MCF 10A (cell line): ENCODE results near the gene ARID3C. TPM values are rescaled to one million over a fixed set of nuclear protein-coding genes. Genes with fewer than 3 reads are reported as not detected.
A peak's percentile ranks its signal among the peaks of the same experiment; 100 is the strongest.

Source experiments
- BruUV-seq: library from RNA; stranded (reverse); fragments of 400-500 nt; replicated peaks from 2 replicates; lab custom pipeline; 2021; lab: Mats Ljungman, UMichigan
- CTCF ChIA-PET: fragments of 300-600 bp; sonication (Branson Sonifier 250); formaldehyde crosslinking; extraction: SDS; loops from one replicate; lab custom pipeline; 2021; ENCODE audit warnings: antibody characterized with exemption, inconsistent platforms; lab: Yijun Ruan, JAX
- POLR2A ChIA-PET: fragments of 300-600, 350-650 bp; sonication (Branson Sonifier 250); formaldehyde crosslinking; extraction: SDS; loops from one replicate; lab custom pipeline; 2020; ENCODE audit warnings: antibody characterized with exemption, inconsistent platforms; lab: Yijun Ruan, JAX
- DNase-seq: peaks from one replicate; pipeline ENCODE4 v3.0.0-alpha.2; 2018; ENCODE audit not compliant: unreplicated experiment
- H3K27ac Mint-ChIP-seq: one replicate; pipeline ENCODE4 v1.8.0; 2022; ENCODE audit warnings: mild to moderate bottlenecking, low read depth, mixed read lengths; ENCODE audit not compliant: unreplicated experiment
- H3K27me3 Mint-ChIP-seq: one replicate; pipeline ENCODE4 v1.8.0; 2022; ENCODE audit warnings: mixed read lengths; ENCODE audit not compliant: insufficient read depth, unreplicated experiment
- H3K36me3 Mint-ChIP-seq: one replicate; pipeline ENCODE4 v1.8.0; 2022; ENCODE audit warnings: mild to moderate bottlenecking, moderate library complexity, mixed read lengths; ENCODE audit not compliant: insufficient read depth, unreplicated experiment
- H3K4me1 Mint-ChIP-seq: one replicate; pipeline ENCODE4 v1.8.0; 2022; ENCODE audit warnings: mixed read lengths; ENCODE audit not compliant: insufficient read depth, unreplicated experiment
- H3K4me3 Mint-ChIP-seq: one replicate; pipeline ENCODE4 v1.8.0; 2022; ENCODE audit warnings: mild to moderate bottlenecking, moderate library complexity, mixed read lengths; ENCODE audit not compliant: unreplicated experiment
- H3K9me3 Mint-ChIP-seq: one replicate; pipeline ENCODE4 v1.8.0; 2022; ENCODE audit warnings: mixed read lengths; ENCODE audit not compliant: unreplicated experiment
- intact Hi-C: fragments of 100-400 bp; cut with micrococcal nuclease; formaldehyde crosslinking; loops from 2 replicates; pipeline ENCODE4 v1.14.1; 2022
- total RNA-seq: library from RNA; stranded (reverse); gene quantifications from 2 replicates; pipeline ENCODE4 v1.2.3, GENCODE V29; 2022
- TF ChIP-seq, protein P1 (sequence below): fragments of 200-600 bp; IDR thresholded peaks from one replicate; pipeline ENCODE4 v1.8.0; 2022; ENCODE audit warnings: antibody characterized with exemption, mild to moderate bottlenecking; ENCODE audit not compliant: unreplicated experiment

The ARID3C gene
- total RNA-seq, 1 experiment from 2014 or later: not detected

DNA sequence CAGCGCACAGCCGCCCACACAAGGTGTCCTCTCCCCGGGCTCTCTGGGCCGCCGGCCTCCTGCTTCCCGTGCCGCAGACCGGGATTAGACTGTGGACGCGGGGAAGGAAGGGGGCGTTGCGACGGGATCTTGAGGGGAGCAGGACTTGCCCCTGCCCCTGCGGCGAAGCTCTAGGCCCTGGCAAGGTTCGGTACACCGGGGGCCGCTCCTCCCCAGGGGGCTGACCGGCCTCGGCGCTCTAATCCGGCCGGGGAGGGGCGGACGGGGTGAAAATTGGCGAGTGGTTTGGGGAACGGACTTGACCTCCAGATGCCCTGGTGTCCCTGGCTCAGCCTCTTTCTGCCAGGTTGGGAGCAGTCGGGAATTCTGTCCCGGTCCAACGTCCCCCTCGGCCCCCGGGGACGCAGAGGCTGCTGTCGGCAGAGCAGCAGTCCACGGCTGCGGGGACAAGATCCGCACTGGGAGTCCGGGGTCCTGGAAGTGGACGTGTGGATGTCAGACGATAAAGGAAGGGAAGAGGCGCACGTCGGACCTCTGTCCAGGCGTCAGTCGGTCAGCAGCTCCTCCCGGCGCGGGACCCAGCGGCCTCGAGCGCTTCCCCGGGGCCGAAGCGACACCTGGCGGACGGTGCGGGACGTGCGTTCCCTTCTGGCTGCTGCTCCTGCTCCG is 37.5 kb downstream of the ARID3C start:
- no peak overlapping the region for H3K4me3 Mint-ChIP-seq
- peak; percentile 68 for DNase-seq
- TF ChIP-seq, protein P1, sequence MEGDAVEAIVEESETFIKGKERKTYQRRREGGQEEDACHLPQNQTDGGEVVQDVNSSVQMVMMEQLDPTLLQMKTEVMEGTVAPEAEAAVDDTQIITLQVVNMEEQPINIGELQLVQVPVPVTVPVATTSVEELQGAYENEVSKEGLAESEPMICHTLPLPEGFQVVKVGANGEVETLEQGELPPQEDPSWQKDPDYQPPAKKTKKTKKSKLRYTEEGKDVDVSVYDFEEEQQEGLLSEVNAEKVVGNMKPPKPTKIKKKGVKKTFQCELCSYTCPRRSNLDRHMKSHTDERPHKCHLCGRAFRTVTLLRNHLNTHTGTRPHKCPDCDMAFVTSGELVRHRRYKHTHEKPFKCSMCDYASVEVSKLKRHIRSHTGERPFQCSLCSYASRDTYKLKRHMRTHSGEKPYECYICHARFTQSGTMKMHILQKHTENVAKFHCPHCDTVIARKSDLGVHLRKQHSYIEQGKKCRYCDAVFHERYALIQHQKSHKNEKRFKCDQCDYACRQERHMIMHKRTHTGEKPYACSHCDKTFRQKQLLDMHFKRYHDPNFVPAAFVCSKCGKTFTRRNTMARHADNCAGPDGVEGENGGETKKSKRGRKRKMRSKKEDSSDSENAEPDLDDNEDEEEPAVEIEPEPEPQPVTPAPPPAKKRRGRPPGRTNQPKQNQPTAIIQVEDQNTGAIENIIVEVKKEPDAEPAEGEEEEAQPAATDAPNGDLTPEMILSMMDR: peak; percentile 94
- no peak overlapping the region for H3K27ac Mint-ChIP-seq
- ChIA-PET POLR2A (interaction anchor here (0.6 kb wide), 2 partner anchors 72 to 1063 kb away, joined by 3 read pairs; no protein-coding TSS in a partner anchor), CTCF (interaction anchor here (0.5 to 3.6 kb wide), 49 partner anchors 10 to 1015 kb away, joined by 3 to 37 read pairs (median 6); partner anchors contain the start of genes DCTN3 and RPP25L)
- H3K27me3 Mint-ChIP-seq: peaks cover 59% of the 10 kb centered on the region
- peaks cover 20% of the 10 kb centered on the region for H3K4me1 Mint-ChIP-seq
- intact Hi-C loops: loop anchor here (1.0 to 2.0 kb wide), 2 partner anchors 43 to 91 kb away; no protein-coding TSS in a partner anchor
- no TSS peak for BruUV-seq
- H3K36me3 Mint-ChIP-seq: no peaks in the 10 kb centered on the region
- no peaks in the 10 kb centered on the region for H3K9me3 Mint-ChIP-seq

DNA sequence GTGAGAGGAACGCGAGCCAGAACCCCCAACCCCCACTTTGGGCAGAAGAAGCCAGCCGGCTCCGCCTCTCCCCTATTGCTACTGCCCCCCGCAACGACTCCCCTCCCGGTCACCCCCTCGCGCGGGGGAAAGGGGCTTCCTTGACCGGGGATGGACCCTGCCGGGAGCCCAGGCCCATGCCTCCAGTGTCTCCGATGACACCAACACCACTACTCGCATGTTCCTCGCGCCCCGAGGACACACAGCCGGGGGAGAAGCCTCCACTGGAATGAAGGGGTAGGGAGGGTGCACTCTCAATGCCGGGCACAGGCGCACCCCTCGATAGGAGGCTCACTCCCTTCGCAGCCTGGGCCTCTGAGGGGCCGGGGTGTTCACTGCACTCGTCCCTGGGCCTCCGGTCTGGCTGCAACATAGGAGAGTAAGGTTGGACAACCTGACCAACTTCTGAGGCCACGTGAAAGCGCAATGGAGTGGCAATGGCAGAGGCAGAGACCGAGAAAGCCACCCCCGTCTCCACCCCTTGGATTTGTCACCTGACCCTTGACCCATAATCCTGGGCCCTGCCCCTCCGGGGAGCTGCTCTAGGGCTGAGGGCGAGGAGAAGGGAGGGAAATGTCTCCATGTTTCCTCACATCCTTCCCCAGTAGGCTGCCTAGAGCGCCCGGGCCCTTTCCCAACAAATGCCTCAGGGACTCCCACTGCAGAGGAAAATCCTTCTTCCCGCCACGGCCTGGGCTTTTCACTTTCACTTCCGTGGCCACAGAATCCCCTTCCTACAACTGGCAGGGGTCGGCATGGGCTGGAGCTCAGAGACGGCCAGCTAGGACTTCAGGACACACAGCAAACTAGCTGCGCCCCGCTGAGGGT is 38.3 kb downstream of the ARID3C start:
- Mint-ChIP-seq H3K36me3 (no peaks in the 10 kb centered on the region), H3K9me3 (no peaks in the 10 kb centered on the region), H3K4me1 (peaks cover 20% of the 10 kb centered on the region), H3K4me3 (peak overlapping the region; percentile 36), H3K27me3 (peaks cover 67% of the 10 kb centered on the region), H3K27ac (no peak overlapping the region)
- BruUV-seq: no TSS peak
- POLR2A ChIA-PET: no interaction called here
- DNase-seq: no peak
- TF ChIP-seq, protein P1: no peak
- intact Hi-C loops: loop anchor here (1.0 to 2.0 kb wide), 2 partner anchors 42 to 90 kb away; no protein-coding TSS in a partner anchor
- CTCF ChIA-PET: interaction anchor here (0.5 to 3.6 kb wide), 27 partner anchors 9 to 503 kb away, joined by 3 to 37 read pairs (median 8); partner anchors contain the start of gene DCTN3

DNA sequence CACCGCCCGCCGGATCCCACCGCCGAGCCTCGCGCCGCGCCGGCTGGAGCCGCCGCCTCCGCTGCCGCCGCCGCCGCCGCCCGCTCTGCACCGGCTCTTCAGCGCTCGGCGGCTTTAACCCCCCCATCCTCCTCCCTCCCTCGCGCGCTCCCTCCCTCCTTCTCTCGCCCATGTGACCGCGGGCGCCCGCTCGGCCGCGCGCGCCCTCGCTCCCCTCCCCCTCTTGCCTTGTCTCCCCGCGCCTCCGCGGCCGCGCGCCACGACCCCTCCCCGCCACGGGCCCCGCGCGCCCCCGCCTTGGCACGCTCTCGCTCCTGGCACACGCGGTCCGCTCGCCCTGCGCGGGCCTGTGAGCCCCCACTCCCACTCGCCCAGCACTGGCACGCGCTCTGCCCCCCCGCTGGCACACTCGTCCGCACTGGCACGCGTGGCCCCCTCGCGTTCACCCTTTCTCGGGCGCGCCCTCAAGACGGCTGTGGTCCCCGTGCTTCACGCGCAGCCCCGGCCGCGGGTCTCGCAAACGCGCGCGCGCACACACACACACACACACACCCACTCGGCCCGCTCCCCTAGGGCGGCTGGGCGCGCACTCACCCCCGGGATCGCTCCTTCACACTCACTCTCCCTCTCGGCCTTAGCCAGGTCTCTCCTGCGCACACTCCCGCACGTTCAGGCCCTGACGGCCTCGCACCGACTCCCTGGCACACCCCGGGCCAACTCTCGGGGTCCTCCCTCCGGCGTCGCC is 39.1 kb downstream of the ARID3C start, which contains the start of gene CNTFR:
Gene CNTFR (minus strand): TSS at position 89 of the 745 bp plus-strand sequence. CDS start 20,743 bp downstream, outside the sequence.
- CTCF ChIA-PET: no interaction called here
- POLR2A ChIA-PET: no interaction called here
- H3K27ac Mint-ChIP-seq: no peak within 1 kb of the TSS
- intact Hi-C loops: loop anchor here (2.0 kb wide), 1 partner anchor 89 kb away; no protein-coding TSS in a partner anchor
- H3K9me3 Mint-ChIP-seq: no peaks in the 10 kb centered on the region
- no peak for DNase-seq
- peaks cover 20% of the 10 kb centered on the region for H3K4me1 Mint-ChIP-seq
- peaks cover 75% of the 10 kb centered on the region for H3K27me3 Mint-ChIP-seq
- H3K4me3 Mint-ChIP-seq: peak within 1 kb of the TSS; percentile 36
- TF ChIP-seq, protein P1: no peak
- H3K36me3 Mint-ChIP-seq: no peaks in the 10 kb centered on the region
- BruUV-seq: no TSS peak
